Kidney tubule cell (primary cell): ENCODE data around the gene XAGE2.

Experiments
- DNase-seq: peaks from one replicate; pipeline ENCODE4 v3.0.0-alpha.2; 2018; ENCODE audit warnings: low spot score

Gene XAGE2

DNA sequence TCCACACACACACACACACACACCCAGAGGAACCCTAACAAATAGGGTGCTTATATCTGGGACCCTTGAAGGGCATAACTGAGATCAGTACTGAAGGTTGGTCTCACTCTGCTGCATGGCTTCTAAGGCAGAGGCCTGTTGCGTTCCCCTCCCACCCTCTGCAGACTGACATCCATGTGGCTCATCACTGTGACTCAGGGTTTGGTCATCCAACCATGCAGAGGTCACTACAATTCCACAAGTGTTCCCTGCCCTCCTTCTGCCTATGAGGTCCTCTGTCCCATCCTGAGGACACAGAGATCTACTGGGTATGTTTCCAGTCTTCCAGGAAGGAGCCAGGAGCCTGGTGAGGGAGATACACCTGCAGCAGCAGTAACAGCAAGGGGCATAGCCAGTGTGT lies 55.8 kb downstream of the XAGE2 start:
- peak; percentile 70 for DNase-seq
